HG03025 (cell line): ENCODE results near the gene RPL13.
A peak's percentile ranks its signal among the peaks of the same experiment; 100 is the strongest.

Source experiments
- ATAC-seq: cut with Tn5 transposase; IDR thresholded peaks from one replicate; pipeline ENCODE4 v1.9.1; 2021; ENCODE audit warnings: mild to moderate bottlenecking, moderate library complexity; ENCODE audit not compliant: unreplicated experiment, low FRiP score

RPL13 gene

DNA sequence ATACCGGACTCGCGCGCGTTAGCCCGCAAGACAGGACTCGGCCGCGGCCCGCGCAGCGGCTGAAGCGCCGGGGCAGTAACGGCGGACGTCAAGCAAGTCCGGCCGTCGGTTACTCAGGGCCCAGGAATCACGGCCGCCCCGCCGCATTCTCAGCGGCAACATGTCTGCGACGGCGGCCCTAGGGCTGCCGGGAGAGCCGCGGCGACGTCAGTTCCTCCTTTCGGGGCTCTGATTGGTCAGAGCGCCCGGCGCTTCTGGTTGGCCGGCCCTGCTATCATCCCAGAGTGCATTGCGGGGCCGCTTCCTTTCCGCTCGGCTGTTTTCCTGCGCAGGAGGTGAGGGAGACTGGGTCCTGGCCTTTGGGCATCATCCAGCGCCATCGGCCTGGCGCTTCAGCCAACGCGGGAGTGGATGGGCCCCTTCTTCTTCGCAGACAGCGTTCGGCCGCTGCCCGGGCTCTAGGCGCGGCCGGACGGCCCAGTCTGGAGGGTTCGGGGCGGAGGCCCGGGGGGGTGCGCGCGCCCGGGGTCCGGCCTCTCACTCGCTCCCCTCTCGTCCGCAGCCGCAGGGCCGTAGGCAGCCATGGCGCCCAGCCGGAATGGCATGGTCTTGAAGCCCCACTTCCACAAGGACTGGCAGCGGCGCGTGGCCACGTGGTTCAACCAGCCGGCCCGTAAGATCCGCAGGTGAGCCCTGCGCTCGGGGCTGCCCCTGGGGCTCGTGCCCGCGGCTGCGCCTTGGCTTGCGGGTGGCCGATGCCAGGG is at the start of gene RPL13:
RPL13 (plus strand) TSS at position 305 of the 764 bp plus-strand sequence; CDS start at position 583, 278 bp downstream.
- ATAC-seq: peak; percentile 67

DNA sequence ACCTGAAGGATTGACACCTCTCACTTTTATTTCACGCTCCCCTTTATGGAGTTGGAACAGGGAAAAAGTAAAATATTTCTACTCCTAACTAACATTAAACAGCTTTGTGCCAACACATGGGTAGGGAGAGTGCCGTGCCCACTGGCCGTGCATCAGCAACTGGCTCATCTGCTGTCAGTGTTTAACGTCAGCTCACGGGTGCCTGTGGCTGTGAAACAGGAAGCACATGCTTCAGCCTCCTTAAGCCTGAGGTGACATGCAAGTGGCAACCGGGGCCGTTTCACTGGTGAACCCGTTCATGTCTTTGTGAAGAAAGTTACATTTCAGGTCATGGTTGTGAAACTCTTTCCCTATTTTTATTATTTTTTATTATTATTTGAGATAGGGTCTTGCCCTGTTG is 49.1 kb upstream of the RPL13 start:
- no peak for ATAC-seq

DNA sequence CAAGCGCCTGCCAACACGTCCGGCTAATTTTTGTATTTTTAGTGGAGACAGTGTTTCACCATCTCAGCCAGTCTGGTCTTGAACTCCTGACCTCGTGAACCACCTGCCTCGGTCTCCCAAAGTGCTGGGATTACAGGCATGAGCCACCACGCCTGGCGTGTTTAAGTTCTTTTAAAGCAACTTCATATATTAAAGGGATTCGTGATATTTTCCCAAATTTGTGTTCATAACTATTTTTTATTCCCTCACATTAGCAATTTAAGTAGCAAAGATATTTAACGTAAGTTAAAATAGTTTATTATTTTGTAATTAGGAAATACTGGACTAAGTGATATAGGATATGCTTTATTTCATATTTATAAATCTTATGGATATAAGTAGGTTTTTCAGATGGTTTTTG is 48.0 kb upstream of the RPL13 start:
- no peak for ATAC-seq

DNA sequence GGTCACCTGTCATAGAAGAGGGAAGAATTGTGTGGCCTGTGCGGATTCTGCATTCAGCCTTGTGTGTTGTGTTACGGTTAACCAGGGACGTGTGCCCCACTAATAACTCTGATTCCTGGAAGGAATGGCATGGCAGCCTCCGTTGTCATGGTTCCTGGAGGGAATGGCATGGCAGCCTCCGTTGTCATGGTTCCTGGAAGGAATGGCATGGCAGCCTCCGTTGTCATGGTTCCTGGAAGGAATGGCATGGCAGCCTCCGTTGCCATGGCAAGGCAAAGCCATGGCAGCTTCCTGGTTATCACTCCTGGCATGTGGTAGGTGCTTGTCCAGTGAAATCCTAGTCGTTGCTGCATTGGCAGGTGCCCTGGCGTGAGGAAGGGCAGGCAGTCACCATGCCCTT is 43.4 kb upstream of the RPL13 start:
- ATAC-seq: no peak

DNA sequence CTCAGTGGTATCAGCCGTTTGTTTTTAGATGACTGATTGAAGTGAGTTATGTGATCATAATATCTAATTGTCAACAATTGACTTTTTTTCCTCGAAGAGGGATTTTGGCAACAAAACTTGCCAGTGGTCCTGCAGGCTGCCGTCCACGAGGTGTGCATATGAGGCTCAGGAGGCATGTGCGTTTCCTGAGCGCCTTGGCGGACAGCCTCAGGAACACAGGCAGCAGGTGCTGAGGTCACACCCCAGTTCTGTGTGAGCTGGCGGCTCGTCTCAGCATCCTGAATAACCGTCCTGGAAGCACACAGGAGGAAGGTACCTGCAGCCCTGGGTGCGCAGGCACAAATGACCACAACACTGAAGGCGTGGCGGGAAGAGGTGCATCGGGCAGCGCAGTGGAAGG is 40.6 kb upstream of the RPL13 start:
- no peak for ATAC-seq

DNA sequence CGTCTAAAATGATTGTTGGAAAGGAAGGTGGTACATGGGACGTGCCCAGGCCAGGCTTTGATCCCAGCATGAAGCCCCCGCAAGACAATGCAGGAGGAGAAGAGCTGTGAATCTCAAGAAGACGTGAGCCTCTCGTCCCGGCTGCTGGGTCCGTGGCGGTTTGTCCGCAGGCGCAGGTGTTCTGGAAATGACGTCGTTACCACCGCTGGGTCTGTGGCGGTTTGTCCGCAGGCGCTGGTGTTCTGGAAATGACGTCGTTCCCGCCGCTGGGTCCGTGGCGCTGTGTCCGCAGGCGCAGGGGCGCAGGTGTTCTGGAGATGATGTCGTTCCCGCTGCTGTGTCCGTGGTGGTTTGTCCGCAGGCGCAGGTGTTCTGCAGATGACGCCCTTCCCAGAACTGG is 38.2 kb upstream of the RPL13 start:
- no peak for ATAC-seq

DNA sequence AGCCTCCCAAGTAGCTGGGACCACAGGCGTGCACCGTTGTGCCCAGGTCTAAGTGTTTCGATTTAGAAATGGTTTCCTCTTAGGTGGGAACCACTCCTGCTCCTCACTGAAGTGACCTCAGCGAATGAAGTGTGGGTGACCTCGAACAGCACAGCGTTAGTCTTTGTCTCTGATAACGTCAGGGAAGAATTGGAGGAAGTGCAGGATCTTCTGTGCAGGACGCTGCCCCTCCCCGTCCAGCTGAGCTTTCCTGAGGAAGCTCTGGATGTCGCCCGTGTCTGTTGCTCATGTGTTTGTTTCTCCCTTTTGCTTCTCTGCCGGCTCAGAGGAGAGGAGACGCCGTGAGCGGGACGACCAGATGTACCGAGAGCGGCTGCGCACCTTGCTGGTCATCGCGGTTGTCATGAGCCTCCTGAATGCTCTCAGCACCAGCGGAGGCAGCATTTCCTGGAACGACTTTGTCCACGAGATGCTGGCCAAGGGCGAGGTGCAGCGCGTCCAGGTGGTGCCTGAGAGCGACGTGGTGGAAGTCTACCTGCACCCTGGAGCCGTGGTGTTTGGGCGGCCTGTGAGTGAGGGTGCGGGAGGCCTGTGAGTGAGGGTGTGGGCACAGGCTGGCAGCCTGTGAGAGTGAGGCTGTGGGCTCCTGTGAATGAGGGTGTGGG is 36.7 kb upstream of the RPL13 start:
- ATAC-seq: no peak

DNA sequence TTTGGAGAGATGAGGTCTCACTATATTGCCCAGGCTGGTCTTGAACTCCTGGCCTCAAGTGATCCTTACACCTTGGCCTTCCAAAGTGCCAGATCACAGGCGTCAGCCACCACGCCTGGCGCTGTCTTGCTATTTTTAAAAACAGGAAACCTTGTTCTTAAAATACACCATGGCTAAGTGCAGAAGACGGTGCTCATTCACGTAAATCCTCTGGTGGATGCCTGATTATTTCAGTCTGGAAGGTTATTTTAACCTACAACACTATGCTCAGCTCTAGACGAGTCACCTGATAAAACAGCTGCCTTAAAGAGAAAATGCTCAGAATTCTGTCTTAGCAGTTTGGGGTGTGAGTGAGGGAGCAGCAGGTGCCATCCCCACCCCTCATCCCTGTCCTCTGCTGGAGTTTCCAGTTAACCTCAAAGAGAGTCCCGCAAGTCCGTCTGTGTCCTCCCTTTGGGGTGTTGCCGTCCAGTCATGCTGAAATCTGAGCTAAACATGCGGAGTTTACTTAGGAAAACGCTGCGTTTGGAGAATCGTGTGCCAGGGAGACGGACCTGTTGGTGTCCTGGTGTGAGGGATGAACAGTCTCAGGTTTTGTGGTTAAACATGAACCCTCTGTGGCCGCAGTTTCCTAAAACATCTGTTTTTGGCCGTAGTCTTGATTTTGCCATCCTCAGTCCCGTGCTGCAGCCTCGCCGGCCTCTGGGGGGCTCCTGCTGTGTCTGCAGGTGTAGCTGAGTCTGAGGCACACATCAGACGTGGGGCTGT is 35.2 kb upstream of the RPL13 start:
- no peak for ATAC-seq

DNA sequence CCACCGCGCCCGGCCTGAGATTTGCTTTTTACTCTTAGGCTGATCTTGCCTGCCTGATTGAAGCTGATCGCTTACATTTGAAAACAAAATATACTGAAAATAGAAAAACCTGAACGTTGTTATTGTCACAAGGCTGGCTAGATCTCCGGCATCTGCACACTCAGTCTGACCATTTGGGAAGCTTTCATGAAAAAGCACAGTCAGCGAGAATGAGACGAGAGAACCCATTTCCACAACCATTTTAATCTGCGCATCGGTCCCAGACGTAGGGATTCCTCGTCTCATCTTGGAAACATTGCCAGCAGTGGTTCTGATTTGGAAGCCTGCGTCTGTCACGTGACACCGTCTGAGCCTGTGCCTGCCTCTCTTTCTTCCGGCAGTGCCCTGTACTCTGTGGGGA is 31.4 kb upstream of the RPL13 start:
- ATAC-seq: no peak

DNA sequence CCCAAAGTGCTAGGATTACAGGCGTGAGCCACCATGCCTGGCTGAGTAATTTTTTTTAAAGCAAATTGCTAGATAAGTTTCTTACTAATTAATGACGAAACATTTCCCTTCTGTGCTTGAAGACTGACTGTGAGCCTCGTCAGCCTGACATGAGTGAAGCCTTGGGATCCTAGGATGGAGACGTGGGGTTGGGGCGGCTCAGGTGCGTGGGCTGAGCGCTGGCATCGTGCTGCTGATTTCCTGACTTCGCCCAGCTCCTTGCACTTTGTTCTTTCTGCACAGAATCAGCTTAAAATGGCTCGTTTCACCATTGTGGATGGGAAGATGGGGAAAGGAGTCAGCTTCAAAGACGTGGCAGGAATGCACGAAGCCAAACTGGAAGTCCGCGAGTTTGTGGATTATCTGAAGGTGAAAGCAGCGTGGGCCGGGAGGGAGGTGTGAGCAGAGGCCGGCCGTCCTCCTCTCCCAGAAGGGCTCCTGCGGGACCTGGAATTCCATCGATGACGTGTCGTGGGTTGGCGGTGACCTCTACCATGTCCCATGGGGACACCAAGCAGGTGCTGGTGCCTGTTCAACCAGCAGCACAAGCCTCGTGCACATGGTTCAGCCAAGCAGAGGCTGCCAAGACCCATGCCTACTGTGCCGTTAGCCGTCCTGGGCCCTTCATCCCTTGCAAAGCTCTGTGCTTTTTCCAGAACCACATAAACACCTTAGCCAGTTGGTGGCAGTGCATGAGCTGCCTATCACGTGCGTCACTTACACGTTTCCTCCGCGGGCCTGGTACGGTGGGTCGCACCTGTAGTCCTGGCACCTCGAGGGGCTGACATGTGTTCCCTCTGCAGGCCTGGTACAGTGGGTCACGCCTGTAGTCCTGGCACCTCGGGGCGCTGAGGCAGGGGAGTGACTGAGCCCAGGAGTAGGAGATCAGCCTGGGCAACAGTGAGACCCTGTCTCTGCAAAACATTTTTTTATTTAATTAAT is 29.8 kb upstream of the RPL13 start:
- no peak for ATAC-seq

DNA sequence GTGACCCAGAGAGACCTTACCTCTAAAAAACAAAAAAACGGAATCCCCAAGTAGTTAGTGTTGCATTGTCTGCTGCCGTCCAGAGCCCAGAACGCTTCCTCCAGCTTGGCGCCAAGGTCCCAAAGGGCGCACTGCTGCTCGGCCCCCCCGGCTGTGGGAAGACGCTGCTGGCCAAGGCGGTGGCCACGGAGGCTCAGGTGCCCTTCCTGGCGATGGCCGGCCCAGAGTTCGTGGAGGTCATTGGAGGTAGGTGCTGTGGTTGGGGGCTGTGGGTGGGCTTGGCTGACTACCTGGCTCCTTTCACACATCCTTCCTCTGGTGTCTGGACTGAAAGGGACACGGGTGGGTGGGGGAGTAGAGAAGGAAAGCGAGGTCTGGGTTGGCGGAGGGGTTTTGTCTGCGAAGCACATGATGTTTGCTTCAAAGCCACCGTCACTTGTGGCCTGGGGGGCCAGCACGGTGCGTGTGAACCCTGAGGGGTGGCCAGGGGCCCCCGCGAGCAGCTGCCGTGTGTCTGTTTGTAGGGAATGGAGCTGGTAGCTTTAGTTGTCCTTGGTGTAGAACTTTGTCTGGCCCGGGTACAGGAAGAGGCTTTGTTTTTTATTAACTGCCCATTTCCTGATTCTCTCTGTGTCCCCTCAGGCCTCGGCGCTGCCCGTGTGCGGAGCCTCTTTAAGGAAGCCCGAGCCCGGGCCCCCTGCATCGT is 28.5 kb upstream of the RPL13 start:
- ATAC-seq: no peak

DNA sequence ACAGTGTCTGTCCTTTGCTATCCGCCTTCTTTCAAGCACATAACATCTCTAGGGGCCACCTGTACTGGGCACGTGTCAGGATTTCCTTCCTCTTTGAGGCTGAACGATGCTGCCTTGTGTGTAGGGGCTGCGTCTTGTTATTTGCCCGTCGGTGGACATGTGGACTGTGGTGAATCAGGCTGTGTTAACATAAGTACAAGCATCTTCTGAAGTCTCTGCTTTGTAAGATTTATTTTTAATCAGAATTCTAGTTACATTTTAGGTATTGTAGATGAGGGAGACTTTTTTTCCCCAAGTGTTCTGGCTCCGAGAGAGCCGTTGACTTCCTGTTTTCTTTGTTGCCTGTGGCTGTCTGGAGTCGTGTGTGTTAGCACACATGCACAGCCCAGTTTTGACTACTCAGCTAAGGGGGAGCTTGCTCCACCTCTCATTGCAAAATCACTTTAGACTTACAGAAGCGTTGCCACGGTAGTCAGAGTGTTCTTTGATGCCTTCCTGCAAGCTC is 26.2 kb upstream of the RPL13 start:
- no peak for ATAC-seq

DNA sequence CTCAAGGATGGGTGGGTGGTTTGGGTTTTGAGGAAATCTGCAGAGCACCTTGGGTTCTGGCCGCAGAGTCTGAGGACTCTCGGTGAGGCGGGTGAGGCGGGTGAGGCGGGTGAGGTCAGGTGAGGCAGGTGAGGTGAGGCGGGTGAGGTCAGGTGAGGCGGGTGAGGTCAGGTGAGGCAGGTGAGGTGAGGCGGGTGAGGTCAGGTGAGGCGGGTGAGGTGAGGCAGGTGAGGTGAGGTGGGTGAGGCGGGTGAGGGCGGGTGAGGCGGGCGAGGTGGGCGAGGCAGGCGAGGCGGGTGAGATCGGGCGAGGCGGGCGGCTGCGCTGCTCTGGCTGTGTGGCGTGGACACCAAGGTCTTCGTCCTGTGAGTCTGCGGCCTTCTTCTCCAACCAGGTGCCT is 24.1 kb upstream of the RPL13 start:
- no peak for ATAC-seq

DNA sequence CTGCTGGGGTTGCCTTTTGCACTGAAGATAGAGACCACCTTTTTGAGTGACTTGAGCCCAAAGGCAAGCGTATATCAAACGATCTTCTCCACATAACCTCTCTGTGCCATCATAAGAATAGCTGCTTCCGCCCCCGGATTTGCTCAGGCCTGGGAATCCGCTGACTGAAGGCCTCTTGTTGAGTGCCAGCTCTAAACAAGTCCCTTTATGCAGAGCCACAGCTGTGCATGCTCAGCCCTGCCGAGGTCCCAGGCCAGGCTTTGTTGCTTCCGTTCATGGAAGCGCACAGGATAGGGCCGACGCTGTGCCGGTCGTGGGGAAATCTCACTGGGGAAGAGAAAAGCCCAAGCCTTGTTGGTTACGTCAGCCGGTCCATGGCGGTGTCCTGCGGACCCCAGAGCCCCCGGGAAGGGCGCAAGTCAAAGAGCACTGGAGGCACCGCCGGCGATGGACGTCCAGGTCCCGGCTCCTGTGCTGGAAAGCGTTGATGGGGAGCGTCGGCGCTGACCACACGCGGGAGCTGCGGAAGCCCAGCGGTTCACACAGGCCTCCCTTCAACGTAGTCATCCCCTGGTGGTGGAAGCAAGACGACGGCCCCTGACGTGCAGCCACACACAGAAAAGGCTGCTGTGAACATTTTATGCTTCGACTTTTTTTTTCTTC is 23.5 kb upstream of the RPL13 start:
- no peak for ATAC-seq

DNA sequence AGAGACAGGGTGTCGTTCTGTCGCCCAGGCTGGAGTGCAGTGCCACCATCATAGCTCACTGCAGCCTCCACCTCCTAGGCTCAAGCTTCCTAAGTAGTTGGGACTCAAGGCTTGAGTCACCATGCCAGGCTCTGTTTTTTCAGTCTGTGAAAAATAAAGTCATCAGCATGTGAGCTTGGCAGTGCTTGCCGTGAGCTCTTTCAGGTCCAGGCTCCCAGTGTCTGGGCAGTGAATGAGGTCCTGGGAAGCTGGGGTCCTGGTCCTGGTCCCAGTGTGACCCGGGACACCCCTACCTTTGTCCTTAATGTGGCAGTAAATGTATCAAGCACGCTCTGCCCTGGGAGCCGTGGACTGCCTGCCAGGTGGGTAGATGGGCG is 22.9 kb upstream of the RPL13 start:
- no peak for ATAC-seq

DNA sequence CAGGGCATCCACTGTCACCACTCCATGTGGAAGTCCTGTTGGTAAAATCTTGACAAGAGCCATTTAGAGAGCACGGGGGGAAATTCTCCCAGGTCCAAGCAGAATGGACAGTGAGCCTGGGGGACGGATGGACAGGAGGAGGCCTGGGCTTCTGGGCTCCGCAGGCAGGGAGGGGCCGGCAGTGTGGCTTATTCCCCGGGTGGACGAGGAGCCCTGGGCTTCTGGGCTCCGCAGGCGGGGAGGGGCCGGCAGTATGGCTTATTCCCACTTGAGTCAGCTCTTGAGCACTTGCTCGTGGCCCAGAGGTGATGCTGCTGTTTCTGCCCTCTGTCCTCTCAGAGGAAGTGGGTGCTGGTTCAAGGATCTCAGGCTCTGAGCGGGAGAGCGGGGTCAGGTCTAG is 22.2 kb upstream of the RPL13 start:
- ATAC-seq: no peak

DNA sequence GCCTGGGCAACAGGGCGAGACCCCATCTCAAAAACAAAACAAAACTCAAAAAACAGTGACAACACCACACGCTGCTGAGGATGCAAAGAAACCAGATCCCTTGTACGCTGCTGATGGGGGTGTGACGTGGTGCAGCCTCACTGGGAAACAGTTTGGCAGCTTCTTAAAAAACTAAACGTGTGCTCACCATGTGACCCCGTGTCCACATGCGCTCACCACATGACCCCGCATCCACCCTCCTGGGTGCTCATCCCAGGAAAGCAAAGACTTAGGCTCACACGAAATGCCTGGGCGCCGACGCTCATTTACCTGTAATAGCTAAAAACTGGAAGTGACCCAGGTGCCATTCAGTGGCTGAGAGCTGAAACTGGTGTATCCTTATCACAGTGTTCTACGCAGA is 19.9 kb upstream of the RPL13 start:
- ATAC-seq: no peak

DNA sequence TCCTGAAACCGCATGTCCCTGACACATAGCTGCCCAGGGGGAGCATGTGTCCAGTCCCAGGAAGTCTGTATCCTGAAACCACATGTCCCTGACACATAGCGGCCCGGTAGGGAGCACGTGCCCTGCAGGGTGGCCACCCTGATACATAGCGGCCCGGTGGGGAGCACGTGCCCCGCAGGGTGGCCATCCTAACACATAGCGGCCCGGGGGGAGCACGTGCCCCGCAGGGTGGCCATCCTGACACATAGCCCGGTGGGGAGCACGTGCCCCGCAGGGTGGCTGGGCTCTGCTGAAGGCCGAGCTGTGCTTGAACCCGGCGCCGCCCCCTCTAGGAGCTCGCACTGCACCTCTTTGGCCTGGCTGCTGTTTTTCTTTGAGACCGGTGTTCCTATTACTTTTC is 18.7 kb upstream of the RPL13 start:
- ATAC-seq: no peak

DNA sequence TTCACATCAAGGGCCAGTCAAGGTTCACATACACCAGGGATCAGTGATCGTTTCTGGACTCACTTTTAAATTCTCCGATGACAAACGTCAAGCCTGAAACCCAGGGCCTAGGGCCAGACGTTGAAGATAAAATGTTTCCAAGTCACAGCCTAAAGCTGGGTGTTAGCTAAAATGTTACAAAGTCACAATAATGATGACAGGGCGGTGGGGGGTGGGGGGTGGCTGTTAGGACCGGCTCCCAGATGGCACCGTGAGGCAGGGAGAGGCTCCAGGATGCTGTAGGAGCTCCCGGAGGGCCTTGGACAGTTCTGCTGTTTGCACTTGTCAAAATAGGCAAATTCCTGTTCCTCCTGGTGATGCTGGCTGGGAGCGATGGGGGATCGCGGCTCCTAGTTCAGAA is 16.4 kb upstream of the RPL13 start:
- no peak for ATAC-seq
